ENCODE data around the gene SSR2. TPM values are rescaled to one million over a fixed set of nuclear protein-coding genes. Genes with fewer than 3 reads are reported as not detected.

The SSR2 gene
- polyA plus RNA-seq, 1 of the 3 experiments (the other 2 are of a cell fraction), result 1,136 TPM

GRCh38 chr1:156064615-156065014 lies 43.9 kb upstream of the SSR2 start:
- H3K4me1 ChIP-seq (ENCODE audit: control insufficient read depth in 1 of 2, insufficient read depth in 2 of 2, low read depth in 1 of 2, low read length in 1 of 2), result peaks cover 1 to 8% of the 10 kb centered on the region in 2 experiments; a peak in 2 of 4 replicates
- H3K79me2 ChIP-seq (ENCODE audit: insufficient read depth), result no peaks in the 10 kb centered on the region
- 100% methylated on average over 2 of the region's 2 CpGs for WGBS (ENCODE audit: low lambda C conversion rate)
- ChIA-PET POLR2A (no interaction called here), CTCF (interaction anchor here (1.0 to 5.0 kb wide), 6 partner anchors 11 to 126 kb away, joined by 3 to 45 read pairs (median 7); no protein-coding TSS in a partner anchor)
- no peak for TF ChIP-seq EP300 (IDR thresholded peaks at IDR 0.05; ENCODE audit: borderline replicate concordance in 1 of 2, low read depth in 1 of 2, low read length in 1 of 2)
- no peak for TF ChIP-seq ELF1 (IDR thresholded peaks at IDR 0.05)
- TF ChIP-seq TEAD4 (IDR thresholded peaks at IDR 0.05; ENCODE audit: borderline replicate concordance, insufficient read depth), result no peak
- no peak for TF ChIP-seq REST (IDR thresholded peaks at IDR 0.05; ENCODE audit: low read depth, low read length)
- no peak for TF ChIP-seq SIN3A (IDR thresholded peaks at IDR 0.05; ENCODE audit: borderline replicate concordance, low read depth, low read length)
- no peak for TF ChIP-seq RCOR1 (IDR thresholded peaks at IDR 0.05; ENCODE audit: low read length)
- TF ChIP-seq GATA2 (CRISPR knock-in tag; IDR thresholded peaks at IDR 0.05), result no peak
- H3K4me2 ChIP-seq, result no peak overlapping the region
- no peak overlapping the region for H3K9ac ChIP-seq
- no peaks in the 10 kb centered on the region for H3K27me3 ChIP-seq (ENCODE audit: insufficient read depth)
- no peaks in the 10 kb centered on the region for H3K9me3 ChIP-seq
- peaks cover 13% of the 10 kb centered on the region for H3F3A ChIP-seq (replicated peaks; ENCODE audit: insufficient read depth)
- no peaks in the 10 kb centered on the region for H3K9me2 ChIP-seq
- H3K4me3 ChIP-seq (ENCODE audit: low read depth in 2 of 2, low read length in 1 of 2), result no peak overlapping the region
- no peak overlapping the region for H2AFZ ChIP-seq (ENCODE audit: low read depth)
- no peaks in the 10 kb centered on the region for H3K36me3 ChIP-seq (replicated peaks in 1 of 2; ENCODE audit: control insufficient read depth in 1 of 2, insufficient read depth in 2 of 2, low read length in 1 of 2)
- no peaks in the 10 kb centered on the region for H4K20me1 ChIP-seq (ENCODE audit: insufficient read depth)
- no peak for DNase-seq
- no peak overlapping the region for H3K27ac ChIP-seq (ENCODE audit: low read depth in 2 of 2, low read length in 1 of 2)

GRCh38 chr1:156063997-156064285 lies 43.2 kb upstream of the SSR2 start:
- H3K27me3 ChIP-seq (ENCODE audit: insufficient read depth), result no peaks in the 10 kb centered on the region
- H3F3A ChIP-seq (replicated peaks; ENCODE audit: insufficient read depth), result peaks cover 9% of the 10 kb centered on the region
- WGBS (ENCODE audit: low lambda C conversion rate), result 82% methylated on average over 2 of the region's 2 CpGs
- H3K36me3 ChIP-seq (replicated peaks in 1 of 2; ENCODE audit: control insufficient read depth in 1 of 2, insufficient read depth in 2 of 2, low read length in 1 of 2), result no peaks in the 10 kb centered on the region
- no peak overlapping the region for H3K27ac ChIP-seq (ENCODE audit: low read depth in 2 of 2, low read length in 1 of 2)
- DNase-seq, result no peak
- H3K4me2 ChIP-seq, result no peak overlapping the region
- no peaks in the 10 kb centered on the region for H4K20me1 ChIP-seq (ENCODE audit: insufficient read depth)
- ChIA-PET POLR2A (no interaction called here), CTCF (interaction anchor here (1.2 to 5.0 kb wide), 3 partner anchors 39 to 124 kb away, joined by 3 to 45 read pairs (median 4); no protein-coding TSS in a partner anchor)
- no peak for TF ChIP-seq USF1 (IDR thresholded peaks at IDR 0.05; ENCODE audit: borderline replicate concordance, low read depth)
- H3K4me3 ChIP-seq (ENCODE audit: low read depth in 2 of 2, low read length in 1 of 2), result no peak overlapping the region
- no peak overlapping the region for H2AFZ ChIP-seq (ENCODE audit: low read depth)
- H3K9me3 ChIP-seq, result no peaks in the 10 kb centered on the region
- H3K9ac ChIP-seq, result no peak overlapping the region
- no peaks in the 10 kb centered on the region for H3K9me2 ChIP-seq
- H3K4me1 ChIP-seq (ENCODE audit: control insufficient read depth in 1 of 2, insufficient read depth in 2 of 2, low read depth in 1 of 2, low read length in 1 of 2), result peaks cover 0 to 8% of the 10 kb centered on the region in 2 experiments; a peak in 1 of 4 replicates
- H3K79me2 ChIP-seq (ENCODE audit: insufficient read depth), result no peaks in the 10 kb centered on the region
